Astrocyte of the spinal cord (primary cell): ENCODE measurements around the gene FCN1.

Source experiments
- DNase-seq: peaks from one replicate; pipeline ENCODE4 v3.0.0; 2011; ENCODE audit warnings: low read depth, low spot score
- H3K4me3 ChIP-seq: 2 replicates; pipeline ENCODE4 v1.5.1; 2011; ENCODE audit warnings: low read depth, mild to moderate bottlenecking, low read length, moderate library complexity
- CTCF ChIP-seq: IDR thresholded peaks from 2 replicates; pipeline ENCODE4 v1.5.1; 2012; ENCODE audit warnings: low read depth, mild to moderate bottlenecking, low read length, inconsistent platforms
- in situ Hi-C: cut with HindIII; loops from 2 replicates; pipeline ENCODE4 v1.10.0; 2017; ENCODE audit warnings: low sequenced_read_pairs

Gene FCN1

DNA sequence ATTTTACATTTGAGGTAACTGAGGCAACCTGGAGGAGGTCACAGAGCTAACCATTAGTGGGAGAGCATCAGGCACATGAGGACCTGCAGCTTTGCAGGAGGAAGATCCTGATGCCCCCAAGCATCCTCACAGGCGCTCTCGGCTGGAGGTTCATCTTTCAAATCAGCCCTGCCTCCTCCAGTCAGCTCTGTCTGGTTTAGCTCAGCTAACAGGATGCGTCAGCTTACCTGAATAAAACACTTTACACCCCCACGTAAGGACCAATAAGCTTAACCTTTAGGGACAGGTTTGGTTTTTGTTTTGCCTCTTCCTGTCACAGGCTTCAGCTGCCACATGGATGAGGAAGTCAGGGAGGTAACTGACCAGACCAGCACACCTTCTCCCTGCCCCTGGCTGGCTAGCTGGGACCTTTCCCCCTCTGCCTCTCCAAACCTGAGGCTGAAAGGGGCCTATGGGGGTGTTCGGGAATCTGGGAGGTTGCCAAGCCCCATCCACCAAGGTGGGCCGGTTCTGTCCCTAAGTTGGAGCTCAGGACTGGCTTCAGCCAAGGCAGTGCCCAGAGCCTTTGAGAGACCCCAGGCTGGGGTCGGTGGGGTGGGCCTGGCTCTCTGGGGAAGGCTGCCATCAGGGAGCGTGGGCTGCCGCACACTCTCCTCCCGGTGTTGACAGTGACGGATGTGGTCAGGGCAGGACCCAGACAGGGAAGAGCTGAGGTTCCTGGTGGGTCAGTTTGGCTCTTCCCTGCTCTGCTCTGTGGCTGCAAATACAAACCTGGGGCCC is 20.0 kb upstream of the FCN1 start:
- in situ Hi-C loops: no loop called here
- no peak overlapping the region for H3K4me3 ChIP-seq
- no peak for TF ChIP-seq CTCF
- no peak for DNase-seq

- no peak overlapping the region for H3K4me3 ChIP-seq
- no peak for TF ChIP-seq CTCF
- in situ Hi-C loops: no loop called here
- no peak for DNase-seq
Observed at GRCh38 chr9:134937164-134937555, 19.4 kb upstream of the FCN1 start.

- no peak overlapping the region for H3K4me3 ChIP-seq
- no peak for DNase-seq
- in situ Hi-C loops: no loop called here
- TF ChIP-seq CTCF: no peak
Observed at GRCh38 chr9:134936346-134937163, 18.8 kb upstream of the FCN1 start.

DNA sequence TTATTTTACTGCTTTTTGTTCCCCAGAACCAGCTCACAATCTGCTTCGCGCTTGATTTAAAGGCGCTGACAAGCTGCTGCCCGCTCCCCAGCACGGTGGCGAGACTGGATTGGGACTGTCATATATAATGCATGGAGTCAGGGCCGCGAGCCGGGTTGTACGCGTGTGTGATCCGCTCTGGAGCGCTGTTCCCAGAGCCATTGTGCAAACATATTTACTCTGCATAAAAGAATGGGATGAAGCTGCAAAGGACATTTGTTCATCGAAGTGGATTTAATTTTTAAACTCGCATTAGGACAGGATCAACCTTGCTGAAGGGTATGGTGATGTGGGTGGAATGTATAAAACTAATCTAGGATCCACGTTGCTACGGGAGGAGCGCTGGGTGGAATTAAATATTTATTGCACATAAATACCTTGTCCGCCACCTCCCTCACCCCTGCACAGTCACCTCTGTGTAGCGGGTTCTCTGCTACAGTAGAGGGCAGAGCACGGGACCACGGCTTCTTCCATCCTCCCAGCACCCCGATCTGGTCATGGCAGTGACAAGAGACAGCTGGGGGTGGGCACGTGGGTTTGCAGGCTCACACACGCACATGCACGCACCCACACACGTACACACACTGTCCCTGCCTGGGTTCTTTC is 18.1 kb upstream of the FCN1 start:
- in situ Hi-C loops: no loop called here
- H3K4me3 ChIP-seq: no peak overlapping the region
- DNase-seq: no peak
- no peak for TF ChIP-seq CTCF

GRCh38 chr9:134935056-134935640 is 17.4 kb upstream of the FCN1 start:
- DNase-seq: no peak
- no peak for TF ChIP-seq CTCF
- in situ Hi-C loops: no loop called here
- H3K4me3 ChIP-seq: no peak overlapping the region

DNA sequence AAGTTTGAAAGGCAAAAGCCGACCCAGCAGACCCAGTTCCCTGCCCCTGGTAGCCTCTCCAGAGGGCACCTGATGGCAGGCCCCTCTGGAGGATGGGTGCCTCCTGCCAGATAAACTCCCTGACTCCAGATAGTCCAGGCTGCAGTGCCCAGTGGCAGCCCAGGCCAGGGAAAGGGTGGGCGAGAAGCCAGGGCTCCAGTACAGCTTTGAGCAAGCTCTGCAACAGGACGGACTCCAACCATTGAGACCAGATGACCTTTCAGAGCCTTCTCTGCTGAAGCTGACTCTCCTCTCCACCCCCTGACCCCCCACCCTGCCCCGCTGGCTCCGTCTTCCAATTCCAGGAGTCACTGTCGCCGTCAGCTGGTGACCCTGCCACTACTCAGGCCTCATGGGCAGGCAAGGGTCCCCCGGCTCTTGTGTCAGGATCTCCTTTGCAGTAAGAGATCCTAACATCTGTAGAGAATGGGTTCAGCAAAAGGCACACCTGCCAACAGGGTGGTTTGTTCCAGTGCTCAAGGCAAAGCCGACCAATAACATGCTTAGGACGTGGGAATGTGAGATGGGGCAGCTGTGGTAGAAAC is 15.5 kb upstream of the FCN1 start:
- in situ Hi-C loops: no loop called here
- no peak for DNase-seq
- H3K4me3 ChIP-seq: no peak overlapping the region
- no peak for TF ChIP-seq CTCF
